ENCODE results near the gene STMND1. TPM values are rescaled to one million over a fixed set of nuclear protein-coding genes. Genes with fewer than 3 reads are reported as not detected.

The STMND1 gene
- total RNA-seq = 0.14 TPM in 1 of 2 replicates, not detected in the other

DNA sequence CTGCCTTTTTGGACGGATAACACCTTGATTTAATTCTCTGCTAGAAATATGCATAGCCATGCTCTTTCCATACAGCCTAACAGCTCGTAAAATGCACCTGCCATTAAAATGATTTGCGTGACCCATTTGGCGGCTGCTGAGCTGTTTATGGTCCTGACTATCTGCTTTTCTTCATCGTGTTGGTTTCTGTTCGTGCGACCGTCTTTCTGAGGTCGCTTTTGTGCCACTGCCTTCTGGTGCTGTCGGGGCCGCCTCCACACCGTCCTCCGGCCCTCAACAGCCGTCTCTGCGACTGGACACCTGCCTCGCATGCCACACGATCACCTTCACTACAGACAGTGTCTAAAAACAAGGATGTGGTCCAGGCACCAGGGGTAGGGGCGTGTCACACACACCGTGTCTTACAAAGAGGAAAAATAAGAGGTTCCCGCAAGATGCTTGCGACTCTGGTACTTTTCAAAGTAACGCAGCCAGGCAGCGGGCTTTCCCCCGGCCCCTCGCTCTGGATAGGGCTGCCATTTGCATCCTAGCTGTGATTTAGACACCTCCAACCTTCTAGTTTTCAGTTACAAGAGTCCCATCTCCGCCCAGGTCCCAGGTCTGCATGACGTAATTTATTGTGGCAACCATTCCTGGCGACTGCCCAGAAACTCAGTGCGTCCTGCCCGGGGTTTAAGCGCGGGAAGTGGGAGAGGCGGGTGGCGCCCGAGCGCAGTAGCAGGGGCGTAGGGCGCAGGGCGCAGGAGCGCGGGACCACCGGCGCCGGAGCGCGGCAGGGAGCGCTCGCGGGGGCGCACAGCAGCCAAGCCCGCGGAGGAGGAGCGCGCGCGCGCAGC lies at the start of gene STMND1:
Gene STMND1, plus strand, starts transcription at position 629 of the 836 bp plus-strand sequence. CDS start 208 bp downstream, outside the sequence.
- no peak for DNase-seq (ENCODE audit: low read depth)
- TF ChIP-seq, protein P1, sequence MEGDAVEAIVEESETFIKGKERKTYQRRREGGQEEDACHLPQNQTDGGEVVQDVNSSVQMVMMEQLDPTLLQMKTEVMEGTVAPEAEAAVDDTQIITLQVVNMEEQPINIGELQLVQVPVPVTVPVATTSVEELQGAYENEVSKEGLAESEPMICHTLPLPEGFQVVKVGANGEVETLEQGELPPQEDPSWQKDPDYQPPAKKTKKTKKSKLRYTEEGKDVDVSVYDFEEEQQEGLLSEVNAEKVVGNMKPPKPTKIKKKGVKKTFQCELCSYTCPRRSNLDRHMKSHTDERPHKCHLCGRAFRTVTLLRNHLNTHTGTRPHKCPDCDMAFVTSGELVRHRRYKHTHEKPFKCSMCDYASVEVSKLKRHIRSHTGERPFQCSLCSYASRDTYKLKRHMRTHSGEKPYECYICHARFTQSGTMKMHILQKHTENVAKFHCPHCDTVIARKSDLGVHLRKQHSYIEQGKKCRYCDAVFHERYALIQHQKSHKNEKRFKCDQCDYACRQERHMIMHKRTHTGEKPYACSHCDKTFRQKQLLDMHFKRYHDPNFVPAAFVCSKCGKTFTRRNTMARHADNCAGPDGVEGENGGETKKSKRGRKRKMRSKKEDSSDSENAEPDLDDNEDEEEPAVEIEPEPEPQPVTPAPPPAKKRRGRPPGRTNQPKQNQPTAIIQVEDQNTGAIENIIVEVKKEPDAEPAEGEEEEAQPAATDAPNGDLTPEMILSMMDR (conservative IDR thresholded peaks at IDR 0.05; ENCODE audit: low read depth, low read length) = no peak
- H3K4me3 ChIP-seq (ENCODE audit: low read depth, low read length) = peak within 1 kb of the TSS; percentile 37

DNA sequence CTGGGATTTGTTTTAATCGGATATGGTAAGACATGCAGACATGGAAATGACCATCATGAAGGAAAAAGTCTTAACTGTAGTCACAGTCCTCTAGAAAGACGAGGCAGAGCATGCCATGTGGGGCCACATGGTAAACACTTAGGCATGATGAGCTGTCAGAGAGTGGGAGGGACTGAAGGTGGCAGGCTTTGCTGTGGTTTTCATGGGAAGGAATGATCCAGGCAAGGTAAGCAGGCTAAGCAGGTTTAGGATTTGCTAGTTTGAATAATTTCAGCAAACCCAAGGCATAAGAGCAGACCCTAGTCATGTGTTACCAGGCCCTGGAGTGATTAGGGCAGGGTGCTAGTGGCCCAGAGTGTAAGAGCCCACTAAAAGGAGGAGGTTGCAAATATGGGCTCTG lies 47.2 kb upstream of the STMND1 start:
- no peak for DNase-seq (ENCODE audit: low read depth)
- no peak overlapping the region for H3K4me3 ChIP-seq (ENCODE audit: low read depth, low read length)
- TF ChIP-seq, protein P1 (conservative IDR thresholded peaks at IDR 0.05; ENCODE audit: low read depth, low read length) = no peak

DNA sequence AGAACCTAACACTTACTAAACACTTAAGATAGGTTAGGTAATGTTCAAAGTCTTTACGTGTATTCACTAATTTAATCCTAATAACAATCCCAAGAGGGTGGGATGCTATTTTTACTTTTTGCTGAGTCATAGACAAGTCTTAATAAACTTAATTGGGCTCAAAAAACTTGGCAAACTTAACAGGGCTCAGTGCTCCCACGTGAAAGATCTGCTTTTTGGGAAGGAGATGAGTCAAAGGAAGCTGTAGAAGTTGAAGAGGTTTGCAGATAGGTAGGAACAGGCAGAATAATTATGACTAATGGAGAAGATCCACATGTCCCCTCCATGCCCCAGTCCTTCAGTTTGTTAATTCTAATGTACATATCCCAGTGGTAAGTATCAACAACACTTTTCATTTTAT lies 44.5 kb upstream of the STMND1 start:
- no peak overlapping the region for H3K4me3 ChIP-seq (ENCODE audit: low read depth, low read length)
- no peak for DNase-seq (ENCODE audit: low read depth)
- TF ChIP-seq, protein P1 (conservative IDR thresholded peaks at IDR 0.05; ENCODE audit: low read depth, low read length) = no peak

DNA sequence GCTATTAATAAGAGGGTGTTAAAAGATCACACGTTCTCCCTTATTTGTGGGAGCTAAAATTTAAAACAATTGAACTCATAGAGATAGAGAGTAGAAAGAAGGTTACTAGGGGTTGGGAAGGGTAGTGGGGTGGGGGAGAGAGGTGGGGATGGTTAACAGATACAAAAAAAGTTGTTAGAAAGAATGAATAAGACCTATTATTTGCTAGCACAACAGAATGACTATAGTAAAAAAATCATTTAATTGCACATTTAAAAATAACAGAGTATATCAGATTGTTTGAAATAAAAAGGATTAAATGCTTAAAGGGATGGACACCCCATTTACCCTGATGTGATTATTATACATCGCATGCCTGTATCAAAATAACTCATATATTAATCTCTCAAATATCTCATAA lies 43.3 kb upstream of the STMND1 start:
- DNase-seq (ENCODE audit: low read depth) = no peak
- no peak overlapping the region for H3K4me3 ChIP-seq (ENCODE audit: low read depth, low read length)
- TF ChIP-seq, protein P1 (conservative IDR thresholded peaks at IDR 0.05; ENCODE audit: low read depth, low read length) = no peak

DNA sequence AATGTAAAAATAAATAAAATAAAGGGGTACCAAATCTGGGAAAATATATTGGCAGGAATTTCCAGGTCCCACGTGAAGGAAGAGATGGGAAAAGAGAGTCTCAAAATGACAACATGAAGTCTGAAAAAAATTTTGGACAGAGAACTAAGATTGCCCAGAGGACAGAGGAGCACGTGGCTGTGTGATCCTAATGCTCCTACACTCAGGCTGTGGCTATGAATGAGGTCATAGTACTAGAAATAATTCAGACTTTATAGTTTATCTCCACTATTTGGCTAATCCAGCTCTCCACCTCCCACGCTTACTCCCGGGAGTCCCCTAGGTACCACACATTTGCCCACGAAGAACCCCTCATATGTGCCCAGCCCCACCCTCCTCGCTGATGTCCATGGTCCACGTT lies 42.8 kb upstream of the STMND1 start:
- DNase-seq (ENCODE audit: low read depth) = no peak
- no peak overlapping the region for H3K4me3 ChIP-seq (ENCODE audit: low read depth, low read length)
- TF ChIP-seq, protein P1 (conservative IDR thresholded peaks at IDR 0.05; ENCODE audit: low read depth, low read length) = no peak

DNA sequence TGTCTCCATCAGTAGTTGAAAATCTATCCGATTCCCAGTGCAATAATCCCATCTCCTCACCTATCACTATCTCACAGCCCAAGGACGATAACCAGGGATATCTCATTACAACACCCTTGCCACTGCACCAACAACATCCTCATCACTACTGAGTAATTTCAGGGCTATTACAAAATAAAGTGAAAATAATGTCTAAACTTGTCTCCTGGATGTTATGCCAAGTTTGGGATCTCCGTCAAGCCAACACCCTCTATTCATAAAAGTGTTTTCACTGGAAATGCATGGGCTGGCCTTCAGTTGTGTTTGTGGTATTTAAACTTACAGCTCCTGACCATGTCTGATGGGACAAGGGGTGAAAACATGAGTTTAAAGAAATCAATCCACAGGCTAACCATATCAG lies 42.0 kb upstream of the STMND1 start:
- TF ChIP-seq, protein P1 (conservative IDR thresholded peaks at IDR 0.05; ENCODE audit: low read depth, low read length) = no peak
- H3K4me3 ChIP-seq (ENCODE audit: low read depth, low read length) = no peak overlapping the region
- DNase-seq (ENCODE audit: low read depth) = no peak

DNA sequence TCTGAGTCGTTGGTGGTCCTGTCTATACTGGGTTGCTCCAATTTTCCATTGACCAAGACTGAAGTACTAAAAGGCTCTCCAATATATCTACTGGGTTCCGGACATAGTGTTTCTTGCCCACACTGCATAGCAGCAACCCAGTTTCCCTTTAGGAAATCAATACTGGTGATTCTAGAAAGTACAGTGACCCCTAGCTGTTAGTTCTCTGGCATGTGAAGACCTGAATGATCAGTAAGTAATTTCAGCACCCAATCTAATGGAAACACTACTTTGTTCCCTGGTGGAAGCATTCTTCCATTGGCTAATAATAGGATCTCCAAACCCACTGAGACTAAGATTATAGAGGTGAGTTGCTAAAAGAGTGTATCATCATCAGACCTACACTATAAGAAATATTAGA lies 40.8 kb upstream of the STMND1 start:
- H3K4me3 ChIP-seq (ENCODE audit: low read depth, low read length) = no peak overlapping the region
- TF ChIP-seq, protein P1 (conservative IDR thresholded peaks at IDR 0.05; ENCODE audit: low read depth, low read length) = peak; percentile 18
- DNase-seq (ENCODE audit: low read depth) = no peak
